GM12892 (cell line): Measurements from ENCODE around the gene SPCS3.
A peak's percentile ranks its signal among the peaks of the same experiment; 100 is the strongest.
"Not testable (repeated sequence)": the region's sequence is repeated elsewhere in the genome, so short reads cannot be mapped to it uniquely, and the experiment has no call there.

ENCODE experiments used
- DNase-seq: peaks from one replicate; pipeline ENCODE4 v3.0.0; 2011; ENCODE audit not compliant: insufficient read length
- FAIRE-seq: peaks from 2 replicates; lab custom pipeline; 2011; peaks lifted over from hg19 to GRCh38; lab: Jason Lieb, UNC
- POLR2A ChIP-seq: IDR thresholded peaks from 2 replicates; pipeline ENCODE4 v1.6.1; 2011; ENCODE audit warnings: low read depth, low read length, control low read depth
- POLR2AphosphoS5 ChIP-seq: IDR thresholded peaks from 2 replicates; pipeline ENCODE4 v1.6.1; 2011; ENCODE audit warnings: low read depth, low read length, control low read depth
- TAF1 ChIP-seq: IDR thresholded peaks from 2 replicates; pipeline ENCODE4 v1.6.1; 2011; ENCODE audit warnings: low read depth, mild to moderate bottlenecking, control low read depth, low read length, borderline replicate concordance

Gene SPCS3

GRCh38 chr4:176307666-176307930 is 12.2 kb upstream of the SPCS3 start:
- TF ChIP-seq POLR2A (no peak), POLR2AphosphoS5 (no peak), TAF1 (no peak)
- FAIRE-seq (no peak), DNase-seq (no peak)

GRCh38 chr4:176308441-176308840 is 11.3 kb upstream of the SPCS3 start:
- DNase-seq = no peak
- no peak for FAIRE-seq
- no peak for TF ChIP-seq TAF1
- no peak for TF ChIP-seq POLR2A
- TF ChIP-seq POLR2AphosphoS5 = no peak

- peak; percentile 90 for FAIRE-seq
- TF ChIP-seq POLR2AphosphoS5 (no peak), POLR2A (no peak), TAF1 (no peak)
Observed at GRCh38 chr4:176309046-176309445, 10.7 kb upstream of the SPCS3 start.

GRCh38 chr4:176309772-176310171 is 10.0 kb upstream of the SPCS3 start:
- FAIRE-seq (no peak), DNase-seq (no peak)
- no peak for TF ChIP-seq POLR2A
- no peak for TF ChIP-seq TAF1
- no peak for TF ChIP-seq POLR2AphosphoS5

More at GRCh38 chr4:176309046-176309445, 10.7 kb upstream of the SPCS3 start:
- DNase-seq = peak; percentile 15

GRCh38 chr4:176313596-176314336 is 6.0 kb upstream of the SPCS3 start:
- no peak for FAIRE-seq
- TF ChIP-seq POLR2AphosphoS5 (no peak), TAF1 (no peak)
- DNase-seq = no peak

- DNase-seq (no peak), FAIRE-seq (no peak)
- TF ChIP-seq POLR2AphosphoS5 (no peak), TAF1 (no peak), POLR2A (no peak)
Observed at GRCh38 chr4:176319151-176319703, 539 bp upstream of the SPCS3 start.

GRCh38 chr4:176320340-176320975 is 692 bp downstream of the SPCS3 start:
- TF ChIP-seq POLR2A (no peak), TAF1 (peak; percentile 64), POLR2AphosphoS5 (no peak; the same call in 1 of the 2 replicates)
- DNase-seq (peak; percentile 67), FAIRE-seq (peak; percentile 99)

- no peak for DNase-seq
- FAIRE-seq = peak; percentile 63
- TF ChIP-seq TAF1 (no peak), POLR2A (no peak), POLR2AphosphoS5 (no peak)
Observed at GRCh38 chr4:176320976-176321361, 1.2 kb downstream of the SPCS3 start.

GRCh38 chr4:176321589-176321988 is 1.8 kb downstream of the SPCS3 start:
- FAIRE-seq = peak; percentile 77
- TF ChIP-seq TAF1 (no peak), POLR2A (no peak), POLR2AphosphoS5 (no peak)

GRCh38 chr4:176323511-176324160 is 3.9 kb downstream of the SPCS3 start:
- FAIRE-seq (no peak), DNase-seq (no peak)
- TF ChIP-seq POLR2AphosphoS5 (no peak), POLR2A (no peak), TAF1 (no peak)

More at GRCh38 chr4:176321589-176321988, 1.8 kb downstream of the SPCS3 start:
- no peak for DNase-seq

- DNase-seq, FAIRE-seq: not testable (repeated sequence)
Observed at GRCh38 chr4:176324876-176325275, 5.1 kb downstream of the SPCS3 start.
